Loucy (cell line): ENCODE measurements around the gene TSPEAR.

Experiments used
- H2AFZ ChIP-seq: fragments of 200-600 bp; sonication (generic); 2 replicates; pipeline ENCODE4 v1.6.0; 2016; ENCODE audit warnings: antibody characterized with exemption, mild to moderate bottlenecking, low read length, moderate library complexity
- H3F3A ChIP-seq: fragments of 200-600 bp; 2 replicates; pipeline ENCODE4 v1.6.0; 2016; ENCODE audit warnings: antibody characterized with exemption, low read depth, mild to moderate bottlenecking
- H3K27me3 ChIP-seq: fragments of 200-600 bp; sonication (generic); 2 replicates; pipeline ENCODE4 v1.6.1; 2014; ENCODE audit warnings: low read length, mild to moderate bottlenecking; ENCODE audit not compliant: insufficient read depth, poor library complexity, severe bottlenecking
- H3K36me3 ChIP-seq: fragments of 200-600 bp; sonication (generic); 2 replicates; pipeline ENCODE4 v1.6.1; 2016; ENCODE audit warnings: low read length; ENCODE audit not compliant: insufficient read depth
- H3K4me1 ChIP-seq: fragments of 200-600 bp; sonication (generic); 2 replicates; pipeline ENCODE4 v1.5.1; 2014; ENCODE audit warnings: low read length, mild to moderate bottlenecking; ENCODE audit not compliant: insufficient read depth, poor library complexity, severe bottlenecking
- H3K4me2 ChIP-seq: fragments of 200-600 bp; sonication (generic); 2 replicates; pipeline ENCODE4 v1.6.0; 2014; ENCODE audit warnings: antibody characterized with exemption, low read length, low read depth, mild to moderate bottlenecking; ENCODE audit not compliant: poor library complexity, severe bottlenecking
- H3K4me3 ChIP-seq: fragments of 200-600 bp; sonication (generic); 2 replicates; pipeline ENCODE4 v1.5.1; 2014; ENCODE audit warnings: low read length, mild to moderate bottlenecking, mixed read lengths; ENCODE audit not compliant: poor library complexity, severe bottlenecking
- H3K79me2 ChIP-seq: fragments of 200-600 bp; sonication (generic); 2 replicates; pipeline ENCODE4 v1.6.1; 2014; ENCODE audit warnings: low read length; ENCODE audit not compliant: insufficient read depth
- H3K9ac ChIP-seq: fragments of 200-600 bp; sonication (generic); 2 replicates; pipeline ENCODE4 v1.6.0; 2014; ENCODE audit warnings: mild to moderate bottlenecking, low read depth, low read length, moderate library complexity; ENCODE audit not compliant: poor library complexity, severe bottlenecking
- H3K9me2 ChIP-seq: fragments of 200-600 bp; sonication (generic); replicated peaks from 2 replicates; pipeline ENCODE4 v1.6.1; 2016; ENCODE audit warnings: low read depth, low read length, mixed read lengths
- H3K9me3 ChIP-seq: fragments of 200-600 bp; sonication (generic); 2 replicates; pipeline ENCODE4 v1.6.1; 2014; ENCODE audit warnings: mild to moderate bottlenecking, antibody characterized with exemption, low read length, low read depth; ENCODE audit not compliant: insufficient read depth
- H4K20me1 ChIP-seq: fragments of 200-600 bp; sonication (generic); 2 replicates; pipeline ENCODE4 v1.6.0; 2014; ENCODE audit warnings: antibody characterized with exemption, low read length, mild to moderate bottlenecking; ENCODE audit not compliant: insufficient read depth, poor library complexity, severe bottlenecking
- EZH2phosphoT487 ChIP-seq: fragments of 200-600 bp; IDR thresholded peaks from 2 replicates; pipeline ENCODE4 v1.6.1; 2018; ENCODE audit warnings: antibody characterized with exemption, mild to moderate bottlenecking, moderate library complexity, borderline replicate concordance
- TF ChIP-seq, protein P1 (sequence below): fragments of 200-600 bp; sonication (generic); conservative IDR thresholded peaks from 2 replicates; pipeline ENCODE4 v1.5.1; 2014; ENCODE audit warnings: mild to moderate bottlenecking, antibody characterized with exemption, low read length

Gene TSPEAR

DNA sequence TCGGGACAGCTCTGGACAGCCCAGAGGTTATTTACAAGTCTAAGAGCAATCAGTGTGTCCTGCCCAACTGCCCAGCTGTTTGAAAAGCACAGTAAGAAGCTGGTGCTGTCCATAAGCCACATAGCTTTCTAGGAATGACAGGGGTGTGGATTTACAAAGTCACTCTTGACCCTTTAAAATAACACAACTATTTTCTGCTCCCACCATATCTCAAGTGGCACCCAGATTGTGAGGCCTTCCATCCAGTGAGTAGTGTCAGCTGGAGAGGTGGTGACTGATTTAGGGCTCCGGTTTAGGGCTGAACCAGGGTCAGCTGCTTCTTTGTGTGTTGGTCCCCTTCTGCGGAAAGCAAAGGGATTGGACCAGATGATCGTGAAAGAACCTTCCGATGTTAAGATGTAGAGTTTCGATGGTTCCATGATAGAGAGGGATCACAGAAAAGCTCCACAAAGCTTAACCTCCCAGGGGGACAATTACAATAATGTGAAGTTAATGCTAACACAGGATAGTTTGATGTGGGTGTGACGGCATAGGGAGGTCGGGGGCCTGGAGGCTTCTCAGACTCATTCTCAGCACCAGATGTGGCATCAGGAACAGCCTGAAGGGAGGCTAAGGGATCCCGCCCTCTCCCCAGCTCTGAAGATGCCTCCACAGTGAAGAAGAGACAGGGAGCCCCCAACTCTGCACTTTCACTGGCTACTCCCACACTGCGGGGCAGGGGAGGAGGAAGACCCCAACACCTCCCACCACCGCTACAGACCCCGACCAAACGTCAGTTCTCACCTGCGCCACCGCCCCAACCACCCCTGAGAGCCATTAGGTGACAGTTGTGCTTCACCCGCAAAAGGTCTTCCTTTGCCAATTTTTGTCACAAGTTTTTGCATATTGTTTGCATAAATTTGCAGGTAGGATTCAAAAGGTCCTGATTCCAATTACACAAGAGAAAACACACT is 215.5 kb downstream of the TSPEAR start:
- Histone ChIP-seq H3K9ac (no peak overlapping the region), H3K27me3 (no peaks in the 10 kb centered on the region)

DNA sequence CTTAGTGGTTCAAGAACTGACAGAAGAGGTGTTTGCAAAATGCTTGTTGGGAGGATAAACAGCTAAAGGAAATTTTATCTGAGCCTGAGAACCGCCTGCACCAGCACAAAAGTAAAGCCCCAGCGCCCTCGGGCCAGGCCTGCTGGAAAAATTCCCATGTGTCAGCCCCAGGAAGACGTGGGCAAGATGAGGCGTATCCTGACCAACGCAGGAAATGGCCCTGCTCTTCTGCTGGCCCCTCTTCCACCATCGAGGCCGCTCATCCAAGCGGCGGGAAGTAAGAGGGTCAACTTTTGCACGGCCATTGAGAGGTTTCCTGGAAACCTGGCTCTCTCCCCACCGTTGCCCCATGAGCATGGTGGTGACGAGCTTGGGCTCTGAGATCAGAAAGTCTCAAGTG is 216.4 kb downstream of the TSPEAR start:
- Histone ChIP-seq H2AFZ (no peak overlapping the region), H3K79me2 (no peaks in the 10 kb centered on the region), H3K9me2 (no peaks in the 10 kb centered on the region), H3K4me1 (no peaks in the 10 kb centered on the region), H4K20me1 (no peaks in the 10 kb centered on the region), H3K9me3 (peaks cover 4% of the 10 kb centered on the region; the same call in 1 of the 2 replicates), H3K4me2 (no peak overlapping the region), H3F3A (no peaks in the 10 kb centered on the region), H3K36me3 (no peaks in the 10 kb centered on the region), H3K27me3 (no peaks in the 10 kb centered on the region), H3K4me3 (no peak overlapping the region), H3K9ac (no peak overlapping the region)
- no peak for TF ChIP-seq EZH2phosphoT487
- TF ChIP-seq, protein P1, sequence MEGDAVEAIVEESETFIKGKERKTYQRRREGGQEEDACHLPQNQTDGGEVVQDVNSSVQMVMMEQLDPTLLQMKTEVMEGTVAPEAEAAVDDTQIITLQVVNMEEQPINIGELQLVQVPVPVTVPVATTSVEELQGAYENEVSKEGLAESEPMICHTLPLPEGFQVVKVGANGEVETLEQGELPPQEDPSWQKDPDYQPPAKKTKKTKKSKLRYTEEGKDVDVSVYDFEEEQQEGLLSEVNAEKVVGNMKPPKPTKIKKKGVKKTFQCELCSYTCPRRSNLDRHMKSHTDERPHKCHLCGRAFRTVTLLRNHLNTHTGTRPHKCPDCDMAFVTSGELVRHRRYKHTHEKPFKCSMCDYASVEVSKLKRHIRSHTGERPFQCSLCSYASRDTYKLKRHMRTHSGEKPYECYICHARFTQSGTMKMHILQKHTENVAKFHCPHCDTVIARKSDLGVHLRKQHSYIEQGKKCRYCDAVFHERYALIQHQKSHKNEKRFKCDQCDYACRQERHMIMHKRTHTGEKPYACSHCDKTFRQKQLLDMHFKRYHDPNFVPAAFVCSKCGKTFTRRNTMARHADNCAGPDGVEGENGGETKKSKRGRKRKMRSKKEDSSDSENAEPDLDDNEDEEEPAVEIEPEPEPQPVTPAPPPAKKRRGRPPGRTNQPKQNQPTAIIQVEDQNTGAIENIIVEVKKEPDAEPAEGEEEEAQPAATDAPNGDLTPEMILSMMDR = no peak

More for the DNA sequence above, 215.5 kb downstream of the TSPEAR start:
- TF ChIP-seq, protein P1 = no peak
- TF ChIP-seq EZH2phosphoT487 = no peak
- H3K4me3 ChIP-seq = no peak overlapping the region
- H3F3A ChIP-seq = no peaks in the 10 kb centered on the region
- H3K4me2 ChIP-seq = no peak overlapping the region
- H3K79me2 ChIP-seq = no peaks in the 10 kb centered on the region
- H2AFZ ChIP-seq = no peak overlapping the region
- no peaks in the 10 kb centered on the region for H4K20me1 ChIP-seq
- H3K9me3 ChIP-seq = peaks cover 4% of the 10 kb centered on the region; the same call in 1 of the 2 replicates
- H3K4me1 ChIP-seq = no peaks in the 10 kb centered on the region
- H3K9me2 ChIP-seq = no peaks in the 10 kb centered on the region
- H3K36me3 ChIP-seq = no peaks in the 10 kb centered on the region

DNA sequence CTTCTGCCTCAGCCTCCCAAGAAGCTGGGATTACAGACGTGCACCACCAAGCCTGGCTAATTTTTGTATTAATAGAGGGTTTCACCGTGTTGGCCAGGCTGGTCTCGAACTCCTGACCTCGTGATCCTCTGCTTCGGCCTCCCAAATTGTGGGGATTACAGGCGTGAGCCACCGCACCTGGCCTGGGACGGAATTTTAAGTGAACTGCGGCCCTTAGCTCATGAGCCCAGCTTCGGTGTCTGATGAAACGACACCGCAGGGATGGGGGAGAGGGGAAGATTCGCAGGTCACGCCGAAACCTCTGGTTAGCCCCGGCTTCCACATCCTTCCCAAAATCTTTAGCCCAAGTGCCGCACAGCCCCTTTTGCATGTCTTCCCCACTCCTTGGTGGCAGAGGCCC is 217.0 kb downstream of the TSPEAR start:
- H4K20me1 ChIP-seq = no peaks in the 10 kb centered on the region
- TF ChIP-seq, protein P1 = no peak
- no peak for TF ChIP-seq EZH2phosphoT487
- H3K79me2 ChIP-seq = no peaks in the 10 kb centered on the region
- H3K9ac ChIP-seq = no peak overlapping the region
- H3K4me2 ChIP-seq = no peak overlapping the region
- no peak overlapping the region for H2AFZ ChIP-seq
- H3K9me3 ChIP-seq = peaks cover 4% of the 10 kb centered on the region; the same call in 1 of the 2 replicates
- no peaks in the 10 kb centered on the region for H3K36me3 ChIP-seq
- H3K4me3 ChIP-seq = no peak overlapping the region
- H3K27me3 ChIP-seq = no peaks in the 10 kb centered on the region
- H3K9me2 ChIP-seq = no peaks in the 10 kb centered on the region
- H3K4me1 ChIP-seq = no peaks in the 10 kb centered on the region
- H3F3A ChIP-seq = no peaks in the 10 kb centered on the region
